ENCODE measurements around the gene FAM149B1. TPM values are rescaled to one million over a fixed set of nuclear protein-coding genes. Genes with fewer than 3 reads are reported as not detected.
"Not testable (repeated sequence)": the region's sequence is repeated elsewhere in the genome, so short reads cannot be mapped to it uniquely, and the experiment has no call there.

The FAM149B1 gene
- total RNA-seq, 2 donors from 2014 or later, result 14.8 to 17.3 TPM

DNA sequence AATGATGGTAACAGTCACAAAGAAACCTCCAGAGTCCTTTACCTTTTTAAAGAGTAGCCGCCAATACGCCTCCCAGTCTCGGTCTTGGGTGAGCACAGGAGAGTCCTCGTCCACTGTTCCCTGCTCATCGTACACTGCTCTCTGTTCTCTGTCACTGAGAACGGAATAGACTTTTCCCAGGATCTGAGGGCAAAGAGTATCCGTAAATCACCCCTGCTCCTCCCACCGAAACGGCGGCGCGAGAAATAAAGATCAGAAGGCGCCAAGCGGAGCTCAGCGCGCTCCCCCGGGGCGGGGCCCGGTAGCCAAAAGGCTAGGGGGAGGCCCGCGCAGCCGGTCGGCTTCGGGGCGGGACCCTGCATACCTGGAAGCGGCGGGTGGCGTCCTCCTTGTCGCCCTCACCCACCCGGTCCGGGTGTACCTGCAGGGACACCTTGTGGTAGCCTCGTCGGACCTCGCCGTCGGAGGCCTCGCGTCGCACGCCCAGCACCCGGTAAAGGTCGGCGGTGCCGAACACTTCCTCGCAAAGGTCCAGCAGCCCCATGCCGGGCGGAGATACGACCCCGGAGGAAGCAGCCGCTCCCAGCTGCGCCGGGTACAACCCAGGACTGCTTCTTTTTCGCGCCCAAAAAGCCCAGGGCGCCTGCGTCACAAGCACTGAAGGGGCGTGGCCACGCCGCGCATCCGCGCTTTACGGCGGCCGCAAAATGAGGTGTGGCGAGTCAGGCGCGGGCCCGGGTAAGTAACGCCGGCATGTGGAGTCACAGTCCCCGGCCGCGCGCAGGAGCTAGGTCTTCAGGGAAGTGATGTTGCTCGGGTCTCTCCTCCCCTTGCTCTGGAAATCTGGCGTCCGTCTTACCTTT, 79.0 kb downstream of the FAM149B1 start, which contains the start of gene DNAJC9:
DNAJC9 (minus strand) TSS at position 610 of the 863 bp plus-strand sequence; CDS start at position 544, 66 bp downstream.
- DNase-seq (ENCODE audit: low spot score in 2 of 2) (peak; percentile 98 to 99), ATAC-seq (peak; percentile 90 to 95)
- peaks cover 58 to 64% of the 10 kb centered on the region in 2 donors for H3K36me3 Mint-ChIP-seq
- no peaks in the 10 kb centered on the region for H3K9me3 Mint-ChIP-seq
- peak within 1 kb of the TSS; percentile 97 to 98 for H3K27ac Mint-ChIP-seq

GRCh38 chr10:73247509-73248258, 79.8 kb downstream of the FAM149B1 start:
- Mint-ChIP-seq H3K9me3 (no peaks in the 10 kb centered on the region), H3K27ac (peak overlapping the region; percentile 90 to 97), H3K36me3 (peaks cover 66 to 68% of the 10 kb centered on the region in 2 donors)
- DNase-seq (ENCODE audit: low spot score in 2 of 2), result no peak
- no peak for ATAC-seq

- peaks cover 67 to 68% of the 10 kb centered on the region in 2 donors for H3K36me3 Mint-ChIP-seq
- peak overlapping the region; percentile 90 to 97 for H3K27ac Mint-ChIP-seq
- DNase-seq (ENCODE audit: low spot score in 2 of 2) (no peak), ATAC-seq (no peak)
- no peaks in the 10 kb centered on the region for H3K9me3 Mint-ChIP-seq
These were observed 80.4 kb downstream of the FAM149B1 start for GRCh38 chr10:73248259-73248724.

DNA sequence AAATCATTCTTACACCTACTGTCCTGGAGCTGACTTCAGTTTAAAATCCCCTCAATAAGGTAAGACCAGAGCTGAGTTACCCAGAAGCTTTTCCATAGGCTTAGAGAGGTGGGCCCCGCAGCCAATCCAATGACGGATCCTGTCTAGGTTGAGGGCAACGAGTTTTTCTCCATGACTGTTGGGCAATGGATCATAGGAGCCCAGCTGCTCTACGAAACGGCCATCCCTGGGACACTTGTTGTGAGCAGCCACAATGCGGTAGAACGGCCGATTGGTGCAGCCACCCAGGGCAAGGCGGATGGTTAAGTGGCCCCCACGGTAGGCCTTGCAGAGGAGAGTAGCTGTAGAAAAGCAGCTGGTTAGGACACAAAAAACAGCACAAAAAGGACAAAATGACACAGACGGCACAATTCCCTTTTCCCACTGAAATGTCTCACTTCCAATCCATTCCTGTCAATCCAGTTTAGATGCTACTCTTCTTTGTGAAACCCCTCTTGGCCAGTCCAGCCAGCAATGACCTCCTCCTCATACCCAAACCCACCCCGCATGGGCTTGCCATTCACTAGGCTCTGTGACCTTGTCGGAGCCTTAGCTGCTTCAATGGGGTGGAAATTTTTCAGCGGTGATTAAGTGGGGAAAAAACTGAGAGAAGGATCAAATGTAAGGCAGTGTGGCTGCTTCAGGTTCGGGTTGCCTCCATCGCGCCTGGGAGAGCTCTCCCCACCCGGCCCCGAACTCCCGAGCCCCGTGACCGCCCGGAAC, 83.9 kb downstream of the FAM149B1 start:
- H3K27ac Mint-ChIP-seq, result peak overlapping the region; percentile 97 to 98
- H3K9me3 Mint-ChIP-seq, result no peaks in the 10 kb centered on the region
- H3K36me3 Mint-ChIP-seq, result peaks cover 31 to 33% of the 10 kb centered on the region in 2 donors
- ATAC-seq, result peak in 1 of 2 donors; percentile 79
- DNase-seq (ENCODE audit: low spot score in 2 of 2), result peak in 1 of 2 donors; percentile 16

DNA sequence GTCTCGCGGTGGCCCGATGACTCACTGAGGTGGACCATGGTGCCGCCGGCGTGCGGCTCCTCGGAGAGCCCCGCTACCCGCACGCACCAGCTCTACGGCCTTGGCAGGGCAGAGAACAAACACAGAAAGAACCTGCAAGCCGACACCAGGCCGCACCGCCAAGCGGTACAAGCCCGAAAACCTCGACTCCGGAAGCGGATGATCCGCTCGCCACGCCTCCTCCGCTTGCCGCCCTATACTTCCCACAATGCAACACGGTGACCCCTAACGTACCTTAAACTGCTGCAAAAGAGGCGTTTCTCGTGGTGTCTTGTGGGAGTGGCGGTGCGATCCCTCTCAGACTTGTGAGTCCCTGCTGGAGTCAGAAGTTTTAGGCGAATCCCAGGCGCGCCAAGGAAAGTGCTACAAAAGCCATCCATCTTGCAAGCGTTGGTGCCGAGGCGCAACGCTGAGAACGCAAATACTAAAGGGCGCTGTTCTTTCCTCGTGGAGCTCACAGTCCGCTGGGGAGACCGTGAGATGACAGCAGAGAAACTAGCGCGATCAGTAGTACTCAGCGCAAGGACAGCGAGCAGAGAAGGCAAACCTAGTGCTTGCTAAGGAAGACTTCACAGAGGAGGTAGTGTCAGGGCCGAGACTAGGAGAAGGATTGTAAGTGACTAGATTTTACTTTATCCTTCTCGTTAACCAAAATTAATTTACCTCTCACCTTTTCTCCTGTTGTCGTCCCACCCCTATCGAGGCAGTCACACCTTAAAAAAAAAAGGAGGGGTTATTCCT, 84.7 kb downstream of the FAM149B1 start, which contains the start of gene MRPS16:
MRPS16 (minus strand) TSS at position 200 of the 780 bp plus-strand sequence; CDS start at position 38, 162 bp downstream.
- H3K36me3 Mint-ChIP-seq, result peaks cover 28% of the 10 kb centered on the region in 2 donors
- no peaks in the 10 kb centered on the region for H3K9me3 Mint-ChIP-seq
- ATAC-seq, result peak; percentile 84 to 96
- peak; percentile 87 to 93 for DNase-seq (ENCODE audit: low spot score in 2 of 2)
- H3K27ac Mint-ChIP-seq, result peak within 1 kb of the TSS; percentile 97 to 98

DNA sequence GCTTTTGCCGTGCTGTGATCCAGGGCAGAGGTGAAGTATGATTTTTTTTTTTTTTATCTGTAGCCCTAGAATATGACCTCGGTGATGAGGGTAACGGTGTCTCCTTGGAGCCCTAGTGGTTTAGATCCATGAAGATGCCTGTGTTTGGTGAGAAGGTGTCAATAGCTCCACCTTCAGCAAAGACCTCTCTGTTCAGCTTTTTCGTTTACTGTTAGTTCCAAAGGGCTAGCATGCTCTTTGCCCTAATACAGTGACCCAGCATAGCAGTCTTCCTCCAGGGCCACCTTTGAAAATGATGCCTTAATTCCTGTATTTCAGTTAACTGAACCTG, 85.3 kb downstream of the FAM149B1 start:
- peaks cover 22 to 28% of the 10 kb centered on the region in 2 donors for H3K36me3 Mint-ChIP-seq
- DNase-seq (ENCODE audit: low spot score in 2 of 2) (no peak), ATAC-seq (peak in 1 of 2 donors; percentile 6)
- H3K9me3 Mint-ChIP-seq, result no peaks in the 10 kb centered on the region
- H3K27ac Mint-ChIP-seq, result peak overlapping the region; percentile 97 to 98

GRCh38 chr10:73258612-73259011, 90.7 kb downstream of the FAM149B1 start:
- not testable (repeated sequence) for H3K27ac Mint-ChIP-seq; H3K9me3 Mint-ChIP-seq; ATAC-seq; DNase-seq (ENCODE audit: low spot score in 2 of 2); H3K36me3 Mint-ChIP-seq

- ATAC-seq (no peak), DNase-seq (ENCODE audit: low spot score in 2 of 2) (no peak)
- peaks cover 0 to 4% of the 10 kb centered on the region in 2 donors for H3K9me3 Mint-ChIP-seq
These were observed 93.6 kb downstream of the FAM149B1 start for GRCh38 chr10:73261362-73261995.

GRCh38 chr10:73262105-73262730, 94.3 kb downstream of the FAM149B1 start:
- ATAC-seq (peak in 1 of 2 donors; percentile 49), DNase-seq (ENCODE audit: low spot score in 2 of 2) (no peak)
- Mint-ChIP-seq H3K9me3 (peaks cover 0 to 4% of the 10 kb centered on the region in 2 donors), H3K27ac (no peak overlapping the region), H3K36me3 (peaks cover 0 to 5% of the 10 kb centered on the region in 2 donors)

More at GRCh38 chr10:73261362-73261995, 93.6 kb downstream of the FAM149B1 start:
- Mint-ChIP-seq H3K36me3 (peaks cover 0 to 5% of the 10 kb centered on the region in 2 donors), H3K27ac (no peak overlapping the region)

DNA sequence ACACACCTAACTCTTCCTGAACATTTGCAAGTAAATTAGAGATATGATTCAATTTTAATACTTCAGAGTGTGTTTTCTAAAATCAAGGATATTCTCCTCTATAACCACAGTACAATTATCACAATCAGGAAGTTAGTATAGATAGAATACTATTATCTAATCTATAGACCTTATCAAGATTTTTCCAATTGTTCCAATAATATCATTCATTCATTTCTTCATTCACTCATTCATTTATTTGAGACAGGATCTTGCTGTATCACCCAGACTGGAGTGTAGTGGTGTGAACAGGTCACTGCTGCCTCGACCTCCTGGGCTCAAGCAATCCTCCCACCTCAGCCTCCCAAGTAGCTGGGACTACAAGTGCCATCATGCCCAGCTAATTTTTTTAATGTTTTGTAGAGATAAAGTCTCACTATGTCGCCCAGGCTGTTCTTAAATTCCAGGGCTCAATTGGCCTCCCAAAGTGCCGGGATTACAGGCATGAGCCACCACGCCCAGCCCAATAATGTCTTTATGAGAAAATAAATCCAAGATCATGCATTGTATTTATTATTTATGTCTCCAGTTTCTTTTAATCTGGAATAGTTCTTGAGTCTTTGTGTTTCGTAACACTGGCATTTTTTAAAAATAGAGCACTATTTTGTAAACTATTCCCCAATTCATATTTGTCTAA, 95.1 kb downstream of the FAM149B1 start:
- no peak for ATAC-seq
- DNase-seq (ENCODE audit: low spot score in 2 of 2), result no peak
- Mint-ChIP-seq H3K36me3 (peaks cover 0 to 5% of the 10 kb centered on the region in 2 donors), H3K27ac (no peak overlapping the region), H3K9me3 (peaks cover 0 to 4% of the 10 kb centered on the region in 2 donors)

DNA sequence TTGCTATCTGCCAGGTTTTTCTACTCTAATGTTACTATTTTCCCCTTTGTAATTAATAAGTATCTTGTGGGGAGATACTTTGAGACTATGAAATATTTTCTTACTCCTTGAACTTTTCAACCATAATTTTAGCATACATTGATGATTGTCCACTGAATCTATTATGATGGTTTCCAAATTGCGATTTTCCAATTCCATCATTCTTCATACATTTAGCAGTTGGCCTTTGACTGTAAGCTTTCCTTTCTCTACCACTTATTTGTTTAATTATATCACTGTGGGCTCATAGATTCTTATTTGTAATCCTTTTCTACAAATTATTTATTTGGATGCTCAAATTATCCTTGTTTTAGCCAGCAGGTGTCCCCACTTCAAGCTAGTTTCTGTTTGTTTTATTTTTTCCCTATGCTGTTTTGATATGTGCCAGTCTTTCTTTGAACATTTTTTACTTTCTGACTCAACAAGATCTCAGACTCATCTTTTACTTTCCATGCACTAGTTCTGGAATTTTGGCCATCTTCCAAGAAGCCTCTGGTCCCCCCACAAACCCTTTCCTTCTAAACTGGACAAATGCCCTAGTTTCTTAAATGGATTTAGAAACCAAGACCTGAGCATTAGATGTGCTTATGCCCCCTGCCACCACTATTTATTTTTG, 95.9 kb downstream of the FAM149B1 start:
- Mint-ChIP-seq H3K9me3 (peaks cover 0 to 4% of the 10 kb centered on the region in 2 donors), H3K36me3 (peaks cover 0 to 3% of the 10 kb centered on the region in 2 donors), H3K27ac (peak overlapping the region in 1 of 2 donors; percentile 28)
- DNase-seq (ENCODE audit: low spot score in 2 of 2) (no peak), ATAC-seq (no peak)

DNA sequence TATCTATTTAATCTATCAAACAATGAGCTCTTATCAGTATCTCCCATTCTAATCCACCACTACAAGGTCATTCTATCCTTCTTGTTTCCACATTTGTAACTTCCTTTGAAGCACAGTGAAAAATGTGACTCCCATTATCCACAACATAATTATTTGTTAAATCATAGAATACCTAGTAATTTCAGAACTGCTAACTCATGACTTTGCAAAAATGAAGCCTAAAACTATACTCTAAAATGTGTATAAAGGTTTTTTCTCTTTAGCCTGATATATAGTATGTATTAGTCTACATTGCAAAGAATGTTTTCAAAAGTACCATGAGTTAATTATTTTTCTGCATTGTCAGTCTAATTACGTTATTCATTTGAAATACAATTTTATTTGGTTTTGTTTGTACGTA, 96.5 kb downstream of the FAM149B1 start:
- DNase-seq (ENCODE audit: low spot score in 2 of 2), result no peak

DNA sequence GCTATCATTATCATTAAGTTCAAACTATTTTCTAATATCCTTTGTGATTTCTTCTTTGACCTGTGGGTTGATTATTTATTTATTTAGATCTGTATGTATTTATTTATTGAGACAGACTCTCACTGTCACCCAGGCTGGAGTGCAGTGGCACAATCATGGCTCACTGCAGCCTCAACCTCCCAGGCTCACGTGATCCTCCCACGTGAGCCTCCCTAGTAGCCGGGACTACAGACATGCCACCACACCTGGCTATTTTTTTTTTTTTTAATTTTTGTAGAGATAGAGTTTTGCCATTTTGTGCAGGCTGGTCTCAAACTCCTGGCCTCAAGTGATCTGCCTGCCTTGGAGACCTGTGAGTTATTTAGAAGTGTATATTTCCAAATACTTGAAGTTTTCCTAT, 113.2 kb downstream of the FAM149B1 start:
- Mint-ChIP-seq H3K27ac (no peak overlapping the region), H3K36me3 (no peaks in the 10 kb centered on the region), H3K9me3 (no peaks in the 10 kb centered on the region)
- DNase-seq (ENCODE audit: low spot score in 2 of 2) (no peak), ATAC-seq (no peak)

More for the DNA sequence above, 96.5 kb downstream of the FAM149B1 start:
- Mint-ChIP-seq H3K9me3 (no peaks in the 10 kb centered on the region), H3K36me3 (no peaks in the 10 kb centered on the region), H3K27ac (peak overlapping the region in 1 of 2 donors; percentile 28)
- no peak for ATAC-seq

DNA sequence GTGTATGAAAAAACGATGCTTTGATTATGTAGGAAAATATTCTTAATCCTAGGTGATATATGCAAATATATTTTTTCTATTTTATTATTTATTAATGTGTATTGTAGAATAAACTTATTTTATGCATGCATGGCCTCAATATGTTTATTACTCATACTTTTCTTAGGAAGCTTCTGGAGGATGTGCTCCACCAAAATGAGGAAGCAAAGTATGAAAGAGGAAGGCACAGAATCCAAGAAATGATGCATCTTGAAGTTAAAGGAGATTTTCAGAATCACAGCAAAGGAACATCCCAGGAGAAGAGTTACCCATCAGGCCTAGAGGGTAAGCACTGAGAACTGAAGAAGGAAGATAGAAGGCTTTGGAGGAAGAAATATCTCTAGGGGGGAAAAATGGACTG, 119.5 kb downstream of the FAM149B1 start:
- peaks cover 7 to 13% of the 10 kb centered on the region in 2 donors for H3K36me3 Mint-ChIP-seq
- ATAC-seq, result no peak

More for the DNA sequence above, 119.5 kb downstream of the FAM149B1 start:
- no peak for DNase-seq (ENCODE audit: low spot score in 2 of 2)
- peaks cover 0 to 7% of the 10 kb centered on the region in 2 donors for H3K9me3 Mint-ChIP-seq
- H3K27ac Mint-ChIP-seq, result no peak overlapping the region

All from activated naive CD4-positive, alpha-beta T cell treated with anti-CD3 and anti-CD28 coated beads, Interleukin-2, amount 50 U/mL, for 72 hours (primary cell).